Mesenchymal stem cell (in vitro differentiated cells and primary cell): ENCODE results near the gene SLC17A3.

Source experiments
- DNase-seq: peaks from one replicate; pipeline ENCODE4 v3.0.0-alpha.2; 2013
- H2AFZ ChIP-seq: one replicate; pipeline ENCODE4 v1.6.1; 2013; ENCODE audit warnings: low read depth, mild to moderate bottlenecking, control low read depth, inconsistent platforms, low read length, moderate library complexity
- H2AK5ac ChIP-seq: 2 replicates; pipeline ENCODE4 v1.6.1; 2013; ENCODE audit warnings: low read length, moderate library complexity, mild to moderate bottlenecking, inconsistent platforms; ENCODE audit not compliant: severe bottlenecking
- H2BK120ac ChIP-seq: one replicate; pipeline ENCODE4 v1.6.1; 2013; ENCODE audit warnings: low read depth, mild to moderate bottlenecking, inconsistent platforms, low read length, moderate library complexity
- H2BK12ac ChIP-seq, 2 experiments: one replicate each; pipeline ENCODE4 v1.6.1; 2013; ENCODE audit warnings: inconsistent platforms in 2 of 2, low read length in 2 of 2, mild to moderate bottlenecking in 2 of 2, moderate library complexity in 2 of 2, control low read depth in 1 of 2
- H2BK15ac ChIP-seq: one replicate; pipeline ENCODE4 v1.6.1; 2013; ENCODE audit warnings: mild to moderate bottlenecking, low read depth, inconsistent platforms; ENCODE audit not compliant: poor library complexity, severe bottlenecking
- H2BK5ac ChIP-seq: 2 replicates; pipeline ENCODE4 v1.6.1; 2013; ENCODE audit warnings: low read depth, mild to moderate bottlenecking, low read length, control low read depth, inconsistent platforms; ENCODE audit not compliant: poor library complexity, severe bottlenecking
- H3K14ac ChIP-seq, 2 experiments: one replicate each; pipeline ENCODE4 v1.6.1; 2013; ENCODE audit warnings: inconsistent platforms in 2 of 2, low read length in 2 of 2, control low read depth in 1 of 2, mild to moderate bottlenecking in 1 of 2, moderate library complexity in 1 of 2
- H3K18ac ChIP-seq, 2 experiments: one replicate each; pipeline ENCODE4 v1.6.1; 2013; ENCODE audit warnings: inconsistent platforms in 2 of 2, low read length in 2 of 2, control low read depth in 1 of 2, low read depth in 1 of 2, mild to moderate bottlenecking in 1 of 2
- H3K23ac ChIP-seq, 2 experiments: one replicate each; pipeline ENCODE4 v1.6.1; 2013; ENCODE audit warnings: inconsistent platforms in 2 of 2, low read length in 2 of 2, mild to moderate bottlenecking in 2 of 2, moderate library complexity in 2 of 2, control low read depth in 1 of 2
- H3K27ac ChIP-seq: 2 replicates; pipeline ENCODE4 v1.5.1; 2013; ENCODE audit warnings: mild to moderate bottlenecking, moderate library complexity, low read length, control low read depth, inconsistent platforms; ENCODE audit not compliant: poor library complexity, severe bottlenecking
- H3K27me3 ChIP-seq, 2 experiments: 2 replicates each; pipeline versions ENCODE4 v1.6.1 to v1.7.0; 2013; ENCODE audit warnings: low read length in 2 of 2, mild to moderate bottlenecking in 2 of 2, moderate library complexity in 2 of 2, control low read depth in 1 of 2, inconsistent platforms in 1 of 2; ENCODE audit not compliant: control insufficient read depth in 1 of 2, insufficient read depth in 1 of 2
- H3K36me3 ChIP-seq, 2 experiments: 2 replicates each; pipeline versions ENCODE4 v1.6.1 to v1.7.0; 2013; ENCODE audit warnings: low read length in 2 of 2, control low read depth in 1 of 2, inconsistent platforms in 1 of 2, low read depth in 1 of 2, mild to moderate bottlenecking in 1 of 2; ENCODE audit not compliant: insufficient read depth in 2 of 2, control insufficient read depth in 1 of 2
- H3K4ac ChIP-seq, 2 experiments: one replicate each; pipeline ENCODE4 v1.6.1; 2013; ENCODE audit warnings: inconsistent platforms in 2 of 2, low read length in 2 of 2, mild to moderate bottlenecking in 2 of 2, moderate library complexity in 2 of 2, control low read depth in 1 of 2, low read depth in 1 of 2
- H3K4me1 ChIP-seq: 2 replicates; pipeline ENCODE4 v1.6.1; 2013; ENCODE audit warnings: low read depth, low read length, control low read depth; ENCODE audit not compliant: control insufficient read depth, insufficient read depth
- H3K4me2 ChIP-seq: 2 replicates; pipeline ENCODE4 v1.6.1; 2013; ENCODE audit warnings: low read length, mild to moderate bottlenecking, inconsistent platforms; ENCODE audit not compliant: poor library complexity, severe bottlenecking
- H3K4me3 ChIP-seq, 2 experiments: 2 replicates each; pipeline versions ENCODE4 v1.5.1 to v1.7.0; 2013; ENCODE audit warnings: low read length in 2 of 2, mild to moderate bottlenecking in 2 of 2, control low read depth in 1 of 2, low read depth in 1 of 2; ENCODE audit not compliant: insufficient read depth in 1 of 2
- H3K79me1 ChIP-seq: replicated peaks from 2 replicates; pipeline ENCODE4 v1.6.1; 2013; ENCODE audit warnings: mild to moderate bottlenecking, control low read depth, low read length, inconsistent platforms; ENCODE audit not compliant: poor library complexity, severe bottlenecking
- H3K9ac ChIP-seq: 2 replicates; pipeline ENCODE4 v1.7.0; 2013; ENCODE audit warnings: mild to moderate bottlenecking, low read length, moderate library complexity
- H3K9me3 ChIP-seq: 2 replicates; pipeline ENCODE4 v1.7.0; 2013; ENCODE audit warnings: mild to moderate bottlenecking, low read length; ENCODE audit not compliant: control insufficient read depth
- H4K8ac ChIP-seq: one replicate; pipeline ENCODE4 v1.6.1; 2013; ENCODE audit warnings: inconsistent platforms, mild to moderate bottlenecking, low read length, moderate library complexity
- H4K91ac ChIP-seq: one replicate; pipeline ENCODE4 v1.6.1; 2013; ENCODE audit warnings: mild to moderate bottlenecking, low read length, inconsistent platforms
- WGBS: methylation state at CpG from one replicate; pipeline ENCODE4 v1.1.7; 2013; ENCODE audit warnings: mixed read lengths; 5-methylcytosine and 5-hydroxymethylcytosine counted together

SLC17A3 gene

DNA sequence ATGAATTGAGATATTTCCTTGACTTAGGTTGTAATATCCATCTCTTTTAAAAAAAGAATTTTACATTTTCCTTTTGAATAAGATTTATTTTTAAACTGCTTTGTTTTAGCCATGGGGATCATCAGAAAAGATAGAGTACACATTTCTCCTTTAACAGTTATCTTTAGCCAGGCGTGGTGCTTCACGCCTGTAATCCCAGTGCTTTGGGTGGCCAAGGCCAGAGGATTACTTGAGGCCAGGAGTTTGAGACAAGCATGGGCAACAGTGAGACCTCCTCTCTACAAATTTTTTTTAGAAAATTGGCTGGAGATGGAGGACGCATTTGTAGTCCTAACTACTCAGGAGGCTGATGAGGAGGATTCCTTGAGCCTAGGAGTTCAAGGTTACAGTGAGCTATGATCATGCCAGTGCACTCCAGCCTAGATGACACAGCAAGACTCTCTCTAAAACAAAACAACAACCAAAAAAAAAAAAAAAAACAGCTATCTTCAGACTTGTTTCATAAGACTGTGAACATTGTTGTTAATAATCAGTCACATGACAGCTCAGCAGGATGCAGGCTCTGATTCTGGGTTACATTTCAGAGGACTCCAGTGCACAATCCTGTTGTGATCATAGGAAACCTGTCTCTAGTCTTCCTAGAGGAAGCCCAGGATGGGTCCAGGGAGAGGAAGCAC, 2.0 kb upstream of the SLC17A3 start:
- Histone ChIP-seq H3K9ac (no peak overlapping the region), H3K18ac (no peak overlapping the region), H3K4ac (no peak overlapping the region), H2BK120ac (no peak overlapping the region), H4K8ac (no peak overlapping the region), H3K4me1 (peaks cover 5% of the 10 kb centered on the region), H2AFZ (no peak overlapping the region), H3K27me3 (no peaks in the 10 kb centered on the region), H2BK15ac (no peak overlapping the region), H2BK12ac (no peak overlapping the region), H3K27ac (peak overlapping the region; percentile 96), H3K4me3 (no peak overlapping the region), H3K36me3 (no peaks in the 10 kb centered on the region), H3K14ac (no peak overlapping the region), H3K79me1 (no peaks in the 10 kb centered on the region), H2AK5ac (peak overlapping the region; percentile 85), H2BK5ac (peak overlapping the region; percentile 62), H3K9me3 (no peaks in the 10 kb centered on the region), H3K4me2 (no peak overlapping the region), H3K23ac (no peak overlapping the region), H4K91ac (no peak overlapping the region)
- WGBS: 94% methylated on average over 3 of the region's 3 CpGs
- DNase-seq: no peak

DNA sequence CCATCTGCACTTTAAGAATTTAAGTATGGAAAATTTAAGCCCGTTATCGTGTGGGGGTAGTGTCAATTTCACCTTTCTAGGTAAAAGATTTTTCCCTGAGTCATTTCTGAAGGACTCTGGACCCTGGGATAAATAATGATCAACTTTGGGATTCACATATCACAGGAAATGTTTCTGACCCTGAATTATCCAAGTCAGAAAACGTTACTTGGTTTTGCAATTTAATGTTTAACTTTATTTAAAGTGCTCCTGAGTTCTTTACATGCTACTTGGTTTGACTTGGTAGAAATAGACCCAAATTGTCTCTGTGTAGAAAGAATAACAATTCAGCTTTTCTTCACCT, 1.5 kb upstream of the SLC17A3 start:
- H2BK12ac ChIP-seq: no peak overlapping the region
- no peak overlapping the region for H3K4ac ChIP-seq
- H2BK15ac ChIP-seq: no peak overlapping the region
- H4K91ac ChIP-seq: no peak overlapping the region
- H2AFZ ChIP-seq: no peak overlapping the region
- no peak overlapping the region for H3K4me2 ChIP-seq
- H3K27ac ChIP-seq: peak overlapping the region; percentile 94
- H3K4me1 ChIP-seq: peaks cover 5% of the 10 kb centered on the region
- H3K9me3 ChIP-seq: no peaks in the 10 kb centered on the region
- H3K14ac ChIP-seq: no peak overlapping the region
- no peak overlapping the region for H3K4me3 ChIP-seq
- H3K79me1 ChIP-seq: no peaks in the 10 kb centered on the region
- H2AK5ac ChIP-seq: no peak overlapping the region
- no peak overlapping the region for H3K23ac ChIP-seq
- no peaks in the 10 kb centered on the region for H3K27me3 ChIP-seq
- H2BK5ac ChIP-seq: no peak overlapping the region
- H3K36me3 ChIP-seq: no peaks in the 10 kb centered on the region
- no peak overlapping the region for H3K9ac ChIP-seq
- DNase-seq: no peak
- 93% methylated on average over 3 of the region's 3 CpGs for WGBS
- H2BK120ac ChIP-seq: no peak overlapping the region
- no peak overlapping the region for H4K8ac ChIP-seq
- H3K18ac ChIP-seq: no peak overlapping the region

DNA sequence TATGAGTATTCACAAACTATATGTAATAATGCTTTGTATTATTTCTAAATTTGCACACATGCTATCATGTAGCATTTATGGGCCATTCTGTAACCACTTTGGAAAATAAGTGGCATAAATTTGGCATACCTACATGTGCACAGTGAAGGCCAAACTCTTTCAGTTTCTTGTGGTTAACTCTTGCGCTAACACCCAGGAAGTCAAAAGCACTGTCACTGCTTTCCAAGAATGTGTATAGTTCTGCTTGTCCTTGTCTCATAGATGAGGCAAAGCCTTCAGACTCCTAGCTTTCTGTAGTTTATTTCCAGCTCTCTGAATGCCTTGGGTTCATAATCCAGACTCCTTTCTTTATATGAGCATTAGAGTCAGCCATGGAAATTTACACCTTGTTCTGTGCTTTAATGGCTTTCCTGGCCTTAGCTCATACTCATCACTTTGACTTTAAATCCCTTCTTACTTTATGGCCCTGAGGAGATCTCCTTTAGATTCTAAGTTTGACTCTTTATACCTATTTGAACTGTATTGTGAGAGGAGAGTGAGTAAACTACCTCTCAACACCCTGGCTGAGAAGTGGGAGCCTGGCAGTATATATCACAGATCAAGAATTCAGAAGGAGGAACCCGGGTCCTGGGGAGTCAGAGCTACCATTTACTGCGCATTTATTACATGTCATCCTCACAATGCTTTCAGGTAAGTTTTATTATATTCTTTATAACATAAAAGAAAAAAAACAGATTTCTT, 949 bp upstream of the SLC17A3 start:
- Histone ChIP-seq H2BK15ac (no peak overlapping the region), H3K23ac (no peak overlapping the region), H3K18ac (no peak overlapping the region), H3K4me2 (no peak overlapping the region), H4K91ac (no peak overlapping the region), H3K4ac (no peak overlapping the region), H3K9me3 (no peaks in the 10 kb centered on the region), H3K4me3 (no peak overlapping the region), H3K9ac (no peak overlapping the region), H2AK5ac (peak overlapping the region; percentile 72), H3K36me3 (no peaks in the 10 kb centered on the region), H3K4me1 (peaks cover 5% of the 10 kb centered on the region), H2BK12ac (no peak overlapping the region), H4K8ac (no peak overlapping the region), H2BK5ac (peak overlapping the region; percentile 80), H3K27ac (peak overlapping the region; percentile 94), H3K79me1 (no peaks in the 10 kb centered on the region), H2AFZ (no peak overlapping the region), H2BK120ac (no peak overlapping the region), H3K14ac (no peak overlapping the region), H3K27me3 (no peaks in the 10 kb centered on the region)
- WGBS: 100% methylated on average over 1 of the region's 3 CpGs
- no peak for DNase-seq

DNA sequence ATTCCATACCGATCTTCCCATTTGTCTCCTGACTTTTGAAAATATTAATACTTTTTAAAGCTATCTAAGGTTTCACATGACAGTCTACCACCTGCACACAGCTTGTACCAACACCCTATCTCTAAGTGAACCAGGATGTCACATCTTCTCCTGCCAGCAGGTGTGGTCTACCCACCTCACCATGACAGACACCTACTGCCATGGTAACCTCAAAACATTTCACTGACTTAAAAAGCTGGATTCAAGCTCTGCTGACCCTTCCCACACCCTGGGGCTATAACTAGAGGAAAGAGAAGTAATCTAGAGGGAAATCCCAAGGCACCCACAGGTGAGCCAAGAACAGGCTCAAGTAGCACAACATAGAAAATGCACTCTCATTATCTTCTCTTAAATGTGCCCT, 1.2 kb downstream of the SLC17A3 start:
- H2AFZ ChIP-seq: no peak overlapping the region
- no peak overlapping the region for H2BK15ac ChIP-seq
- H3K4ac ChIP-seq: no peak overlapping the region
- no peak overlapping the region for H3K14ac ChIP-seq
- 100% methylated on average over 1 of the region's 1 CpG for WGBS
- H3K9ac ChIP-seq: no peak overlapping the region
- H3K79me1 ChIP-seq: no peaks in the 10 kb centered on the region
- H2BK12ac ChIP-seq: no peak overlapping the region
- no peak for DNase-seq
- no peak overlapping the region for H2BK120ac ChIP-seq
- no peak overlapping the region for H2BK5ac ChIP-seq
- no peak overlapping the region for H3K23ac ChIP-seq
- H3K4me1 ChIP-seq: peaks cover 5% of the 10 kb centered on the region
- H4K91ac ChIP-seq: no peak overlapping the region
- no peak overlapping the region for H3K4me2 ChIP-seq
- H3K18ac ChIP-seq: no peak overlapping the region
- peak overlapping the region; percentile 40 for H2AK5ac ChIP-seq
- no peaks in the 10 kb centered on the region for H3K9me3 ChIP-seq
- H3K27ac ChIP-seq: no peak overlapping the region
- H3K36me3 ChIP-seq: no peaks in the 10 kb centered on the region
- no peak overlapping the region for H3K4me3 ChIP-seq
- H4K8ac ChIP-seq: no peak overlapping the region
- no peaks in the 10 kb centered on the region for H3K27me3 ChIP-seq
